Hematopoietic multipotent progenitor cell (in vitro differentiated cells): ENCODE data around the gene ENTPD1. TPM values are rescaled to one million over a fixed set of nuclear protein-coding genes. Genes with fewer than 3 reads are reported as not detected.
"Not testable (repeated sequence)": the region's sequence is repeated elsewhere in the genome, so short reads cannot be mapped to it uniquely, and the experiment has no call there.

Source experiments
- DNase-seq, 3 donors: peaks; one replicate each; pipeline ENCODE4 v3.0.0-alpha.2; 2011 to 2015; ENCODE audit warnings: low read depth in 2 of 3, low spot score in 2 of 3
- total RNA-seq: library from RNA; depleted of rRNA; stranded (reverse); fragments of >200 nt; gene quantifications from one replicate; pipeline ENCODE4 v1.2.3, GENCODE V29; 2012

The ENTPD1 gene
- total RNA-seq, 1 donor, result 0.27 TPM

DNA sequence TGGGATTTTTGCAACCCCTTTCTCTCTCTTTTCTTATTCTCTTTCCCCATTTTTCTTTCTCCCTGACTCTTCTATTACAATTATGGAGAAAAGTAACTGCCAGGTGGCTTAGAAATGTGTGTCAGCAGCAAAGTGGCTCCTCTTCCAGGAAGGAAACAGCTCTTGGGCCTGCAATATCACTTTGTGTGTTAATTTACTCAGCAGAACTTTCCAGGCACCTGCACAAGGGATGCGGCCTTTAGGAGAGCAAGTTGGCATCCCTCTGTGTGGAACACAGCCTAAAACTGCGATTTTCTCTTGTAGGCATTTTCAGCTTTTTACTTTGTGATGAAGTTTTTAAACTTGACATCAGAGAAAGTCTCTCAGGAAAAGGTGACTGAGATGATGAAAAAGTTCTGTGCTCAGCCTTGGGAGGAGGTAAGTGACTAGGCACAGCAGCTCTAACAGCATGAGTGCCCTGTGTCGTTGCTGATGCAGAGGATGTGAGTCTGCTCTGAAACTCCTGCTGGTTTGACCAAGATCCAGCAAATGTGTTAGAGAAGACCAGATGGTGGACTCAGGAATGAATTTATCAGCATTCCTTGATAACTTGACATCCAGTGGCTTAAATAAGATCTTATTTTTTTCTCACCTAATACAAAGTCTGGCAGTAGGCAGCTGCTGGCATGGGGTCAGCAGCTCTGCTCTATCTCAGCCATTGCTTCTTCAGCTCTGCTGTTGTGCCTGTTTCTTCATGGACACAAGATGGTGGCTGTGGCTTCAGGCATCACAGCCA lies 104.4 kb downstream of the ENTPD1 start:
- DNase-seq, result no peak

DNA sequence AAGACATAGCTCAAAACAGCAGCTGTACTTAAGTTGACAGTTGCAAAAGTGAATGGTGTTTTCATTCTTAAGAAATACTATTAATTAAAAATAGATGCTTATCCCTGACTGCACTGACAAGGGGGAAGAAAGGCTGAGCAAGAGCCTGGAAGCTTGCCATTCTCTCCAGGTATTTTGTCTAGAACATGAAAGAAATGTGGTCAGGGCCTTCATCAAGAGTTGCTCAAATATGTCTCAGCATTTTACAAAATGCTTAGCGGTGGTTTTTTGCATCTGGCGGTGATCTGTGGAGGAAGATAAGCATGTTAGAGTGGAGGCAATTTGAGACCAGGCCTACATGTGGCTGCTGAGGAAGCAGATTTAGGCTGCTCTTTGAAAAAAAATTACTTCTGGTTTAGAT lies 105.4 kb downstream of the ENTPD1 start:
- peak in 1 of 3 donors; percentile 80 for DNase-seq

DNA sequence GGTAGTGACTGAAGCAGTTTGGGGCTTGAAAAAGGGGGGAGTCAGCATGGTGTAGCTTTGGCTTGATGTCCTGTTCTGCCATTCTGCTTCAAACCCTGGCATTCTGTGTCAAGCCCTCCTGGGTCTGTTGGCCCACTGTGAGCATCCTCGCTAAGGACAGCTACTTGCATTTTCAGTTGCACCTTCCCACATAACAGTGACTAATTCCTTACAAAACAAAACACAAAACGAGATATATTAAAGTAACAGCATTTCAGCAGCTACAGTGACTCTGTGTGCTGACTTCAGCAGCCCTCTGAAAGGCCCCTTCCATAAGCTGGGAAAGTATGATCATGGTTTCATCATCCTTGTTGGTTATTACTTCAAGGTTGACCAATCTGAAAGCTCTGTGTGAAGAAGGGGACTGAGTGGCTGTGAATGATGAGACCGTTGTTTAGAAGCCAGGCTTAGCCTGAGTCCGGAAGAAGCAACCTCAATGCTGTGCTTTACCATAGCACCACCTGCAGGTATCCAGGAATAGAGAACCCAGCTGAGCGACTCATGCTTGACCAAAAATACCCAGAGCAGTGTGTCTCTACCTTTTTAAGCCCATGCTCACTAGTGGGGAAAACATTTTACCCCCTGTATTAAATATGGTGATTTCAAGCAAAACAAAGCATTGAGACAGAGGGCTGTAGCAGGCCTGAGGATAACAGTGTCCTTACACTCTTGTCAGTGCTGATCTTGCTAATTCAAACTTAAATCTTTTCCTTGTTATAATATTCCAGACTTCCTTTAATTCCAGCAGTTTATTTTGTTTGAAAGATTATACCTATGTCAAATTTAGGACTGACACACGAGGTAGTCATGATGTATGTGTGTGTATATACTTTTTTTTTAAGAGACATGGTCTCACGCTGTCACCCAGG lies 109.2 kb downstream of the ENTPD1 start:
- DNase-seq, result peak; percentile 7 to 76 (median 59)

DNA sequence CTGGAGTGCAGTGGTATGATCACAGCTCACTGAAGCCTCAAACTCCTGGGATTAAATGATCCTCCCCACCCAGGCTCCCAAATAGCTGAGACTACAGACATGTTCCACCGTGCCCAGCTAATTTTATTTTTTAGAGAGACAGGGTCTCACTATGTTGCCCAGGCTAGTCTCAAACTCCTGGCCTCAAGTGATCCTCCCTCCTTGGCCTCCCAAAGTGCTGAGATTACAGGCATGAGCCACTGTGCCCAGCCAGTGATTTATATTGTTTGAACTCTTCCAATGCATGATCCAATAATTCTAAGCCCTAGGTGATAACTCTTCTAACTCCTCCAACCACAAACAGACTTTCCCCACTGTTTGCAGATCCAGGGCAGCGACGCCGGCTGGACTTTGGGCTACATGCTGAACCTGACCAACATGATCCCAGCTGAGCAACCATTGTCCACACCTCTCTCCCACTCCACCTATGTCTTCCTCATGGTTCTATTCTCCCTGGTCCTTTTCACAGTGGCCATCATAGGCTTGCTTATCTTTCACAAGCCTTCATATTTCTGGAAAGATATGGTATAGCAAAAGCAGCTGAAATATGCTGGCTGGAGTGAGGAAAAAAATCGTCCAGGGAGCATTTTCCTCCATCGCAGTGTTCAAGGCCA lies 110.0 kb downstream of the ENTPD1 start:
- DNase-seq, result no peak

DNA sequence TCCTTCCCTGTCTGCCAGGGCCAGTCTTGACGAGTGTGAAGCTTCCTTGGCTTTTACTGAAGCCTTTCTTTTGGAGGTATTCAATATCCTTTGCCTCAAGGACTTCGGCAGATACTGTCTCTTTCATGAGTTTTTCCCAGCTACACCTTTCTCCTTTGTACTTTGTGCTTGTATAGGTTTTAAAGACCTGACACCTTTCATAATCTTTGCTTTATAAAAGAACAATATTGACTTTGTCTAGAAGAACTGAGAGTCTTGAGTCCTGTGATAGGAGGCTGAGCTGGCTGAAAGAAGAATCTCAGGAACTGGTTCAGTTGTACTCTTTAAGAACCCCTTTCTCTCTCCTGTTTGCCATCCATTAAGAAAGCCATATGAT lies 110.5 kb downstream of the ENTPD1 start:
- no peak for DNase-seq

GRCh38 chr10:95867866-95868265 lies 111.9 kb downstream of the ENTPD1 start:
- no peak for DNase-seq

DNA sequence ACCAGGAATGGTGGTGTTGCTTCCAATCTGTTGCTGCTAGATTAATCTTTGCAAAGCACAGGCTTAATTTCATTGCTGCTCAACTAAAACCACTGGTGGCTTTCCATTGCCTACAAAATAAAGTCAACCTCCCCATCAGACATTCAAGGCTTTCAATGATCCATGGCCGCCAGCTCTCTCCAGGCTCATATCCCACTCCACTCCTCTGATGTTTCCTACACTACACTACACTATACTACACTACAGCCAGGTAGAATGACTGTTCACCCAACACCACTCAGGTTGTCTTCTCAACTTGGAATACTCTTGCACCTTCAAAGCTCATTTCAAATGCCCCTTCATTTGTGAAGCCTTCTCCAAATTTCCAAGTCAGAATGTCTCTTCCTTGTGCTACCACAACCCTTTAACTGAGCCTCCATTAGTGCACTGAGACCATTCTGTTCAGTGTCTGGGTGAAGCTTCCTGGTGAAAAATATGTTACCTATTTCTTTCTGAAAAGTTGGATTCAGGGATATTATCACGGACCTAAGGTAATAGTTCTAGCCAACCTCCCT lies 116.3 kb downstream of the ENTPD1 start:
- DNase-seq, result no peak

- no peak for DNase-seq
Measured at GRCh38 chr10:95873139-95873538, 117.2 kb downstream of the ENTPD1 start.

- no peak for DNase-seq
Measured at GRCh38 chr10:95873651-95874050, 117.7 kb downstream of the ENTPD1 start.

- not testable (repeated sequence) for DNase-seq
Measured at GRCh38 chr10:95874783-95875182, 118.8 kb downstream of the ENTPD1 start.

DNA sequence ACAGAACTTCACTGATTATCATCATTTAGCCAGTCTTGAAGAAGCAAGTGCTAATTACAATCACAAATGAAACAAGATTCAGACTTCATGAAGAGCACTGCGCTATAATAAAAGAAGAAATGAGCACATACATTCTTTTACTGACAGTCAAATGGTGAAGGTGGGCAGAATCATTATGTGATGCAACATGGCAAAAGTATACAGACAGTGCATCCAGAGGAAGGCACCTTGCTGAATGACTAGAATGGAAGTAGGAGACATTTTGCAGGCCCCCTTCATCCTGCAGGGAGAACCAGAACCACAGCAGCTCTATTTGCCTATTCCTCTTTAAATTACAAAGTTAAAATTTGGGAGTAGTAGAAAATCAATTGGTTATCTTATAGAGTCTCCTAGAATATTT lies 120.8 kb downstream of the ENTPD1 start:
- no peak for DNase-seq

- DNase-seq, result no peak
Measured at GRCh38 chr10:95877881-95878280, 121.9 kb downstream of the ENTPD1 start.

GRCh38 chr10:95880704-95881103 lies 124.7 kb downstream of the ENTPD1 start:
- no peak for DNase-seq

- DNase-seq, result no peak
Measured at GRCh38 chr10:95881316-95881715, 125.4 kb downstream of the ENTPD1 start.

DNA sequence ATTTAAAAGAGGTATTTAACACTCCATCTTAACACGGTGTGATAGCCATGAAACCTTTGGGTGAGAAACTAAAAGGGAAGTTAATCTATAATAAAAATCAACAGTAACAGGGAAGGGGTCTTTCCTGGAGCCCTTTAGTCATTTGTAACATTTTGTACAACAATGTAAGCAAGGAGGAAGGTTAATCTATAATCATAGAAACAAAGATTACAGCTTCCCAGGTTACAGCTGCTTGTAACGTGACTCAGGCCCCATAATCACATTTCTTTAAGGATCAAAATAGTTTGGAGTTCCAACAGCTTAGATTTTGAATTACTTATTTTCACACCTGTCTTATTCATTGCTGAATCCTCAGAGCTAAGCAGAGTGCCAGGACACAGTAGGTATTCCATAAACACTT lies 133.9 kb downstream of the ENTPD1 start:
- DNase-seq, result no peak

DNA sequence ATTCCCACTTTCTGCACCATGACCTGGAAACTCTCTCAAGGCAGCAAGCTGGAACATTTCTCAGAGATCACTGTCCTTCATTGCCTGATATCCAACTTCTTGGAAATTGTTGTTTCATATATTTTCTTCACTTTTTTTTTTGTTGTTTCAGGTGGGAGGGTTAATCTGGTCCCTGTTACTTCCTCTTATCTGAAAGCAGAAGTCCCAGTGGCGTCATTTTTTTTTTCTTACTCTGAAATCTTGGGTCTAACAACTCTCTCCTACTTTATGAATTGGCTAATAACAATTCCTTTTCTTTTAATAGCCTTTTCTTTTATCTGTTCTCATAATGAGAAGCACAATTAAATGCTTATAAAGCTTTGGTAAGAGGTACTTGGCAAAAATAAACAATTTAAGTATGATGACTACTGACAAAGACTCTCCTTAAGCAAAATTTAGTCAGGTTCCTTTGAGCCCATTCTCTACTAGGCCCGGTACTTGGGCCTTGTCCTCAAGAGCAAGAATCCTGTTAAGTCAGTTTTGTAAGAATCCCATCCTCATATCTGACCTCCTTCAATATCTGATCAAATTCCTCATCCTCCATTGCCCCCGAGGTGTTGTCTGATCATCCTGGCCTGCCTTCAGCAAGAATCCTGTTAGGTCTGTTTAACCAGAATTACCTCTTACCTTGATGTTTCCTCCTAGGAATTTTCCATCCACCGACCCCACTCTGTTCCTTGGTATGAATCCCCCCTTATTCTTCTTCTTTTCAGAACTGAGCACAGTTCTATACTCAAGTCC lies 140.3 kb downstream of the ENTPD1 start:
- DNase-seq, result peak in 2 of 3 donors; percentile 17 to 57

DNA sequence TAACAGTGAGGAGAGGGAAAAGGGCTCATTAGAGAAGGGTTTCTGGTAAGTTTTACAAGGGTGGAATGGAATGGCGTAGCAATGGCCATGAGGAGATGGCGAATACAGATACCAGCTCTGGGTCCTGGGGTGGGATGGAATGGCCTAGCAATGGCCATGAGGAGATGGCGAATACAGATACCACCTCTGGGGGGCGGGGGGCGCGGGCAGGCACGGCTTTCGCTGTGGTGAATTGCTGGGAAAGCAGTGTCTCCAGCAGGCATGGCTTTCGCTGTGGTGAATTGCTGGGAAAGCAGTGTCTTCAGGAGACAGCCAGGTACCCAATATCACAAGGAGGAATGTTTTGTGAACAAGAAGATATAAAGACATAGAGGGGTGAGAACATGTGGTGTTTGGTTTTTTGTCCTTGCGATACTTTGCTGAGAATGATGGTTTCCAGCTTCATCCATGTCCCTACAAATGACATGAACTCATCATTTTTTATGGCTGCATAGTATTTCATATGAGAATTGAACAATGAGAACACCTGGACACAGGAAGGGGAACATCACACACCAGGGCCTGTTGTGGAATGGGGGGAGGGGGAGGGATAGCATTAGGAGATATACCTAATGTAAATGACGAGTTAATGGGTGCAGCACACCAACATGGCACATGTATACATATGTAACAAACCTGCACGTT lies 150.1 kb downstream of the ENTPD1 start:
- not testable (repeated sequence) for DNase-seq

GRCh38 chr10:95906677-95907455 lies 150.9 kb downstream of the ENTPD1 start:
- DNase-seq, result peak; percentile 5 to 70 (median 51)
